CD4-positive, alpha-beta T cell treated with Interleukin-17A for 4 hours (primary cell): ENCODE results near the gene LACRT.
A peak's percentile ranks its signal among the peaks of the same experiment; 100 is the strongest.
"Not testable (repeated sequence)": the region's sequence is repeated elsewhere in the genome, so short reads cannot be mapped to it uniquely, and the experiment has no call there.

Experiments
- DNase-seq: peaks from one replicate; pipeline ENCODE4 v3.0.0-alpha.2; 2020; ENCODE audit warnings: mixed read lengths

Gene LACRT, protein sequence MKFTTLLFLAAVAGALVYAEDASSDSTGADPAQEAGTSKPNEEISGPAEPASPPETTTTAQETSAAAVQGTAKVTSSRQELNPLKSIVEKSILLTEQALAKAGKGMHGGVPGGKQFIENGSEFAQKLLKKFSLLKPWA

GRCh38 chr12:54634795-54635194 is at the start of gene LACRT:
TSS of gene LACRT (minus strand) at chr12:54634895. CDS start at chr12:54634841, 54 bp downstream.
- no peak for DNase-seq

- DNase-seq: no peak
Measured at GRCh38 chr12:54683398-54683797, 48.7 kb upstream of the LACRT start.

DNA sequence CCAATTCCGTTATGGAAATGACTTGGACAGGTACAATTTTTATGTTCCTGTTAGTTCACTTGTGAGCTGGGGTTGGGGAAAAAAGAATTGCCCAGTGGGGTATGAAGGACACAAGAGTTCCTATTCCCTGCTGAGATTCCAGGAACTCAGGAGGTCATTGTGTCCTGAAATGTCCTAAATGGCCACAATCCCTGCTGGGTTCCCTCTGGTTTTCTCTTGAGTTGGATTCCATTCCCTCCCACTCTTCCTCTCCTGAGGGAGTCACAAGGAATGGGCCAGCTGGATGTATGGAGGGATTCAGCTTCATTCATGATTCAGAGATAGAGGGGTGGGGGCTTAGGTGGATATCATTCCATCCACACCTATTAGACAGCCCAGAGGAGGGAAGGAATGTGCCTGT is 48.0 kb upstream of the LACRT start:
- DNase-seq: no peak

DNA sequence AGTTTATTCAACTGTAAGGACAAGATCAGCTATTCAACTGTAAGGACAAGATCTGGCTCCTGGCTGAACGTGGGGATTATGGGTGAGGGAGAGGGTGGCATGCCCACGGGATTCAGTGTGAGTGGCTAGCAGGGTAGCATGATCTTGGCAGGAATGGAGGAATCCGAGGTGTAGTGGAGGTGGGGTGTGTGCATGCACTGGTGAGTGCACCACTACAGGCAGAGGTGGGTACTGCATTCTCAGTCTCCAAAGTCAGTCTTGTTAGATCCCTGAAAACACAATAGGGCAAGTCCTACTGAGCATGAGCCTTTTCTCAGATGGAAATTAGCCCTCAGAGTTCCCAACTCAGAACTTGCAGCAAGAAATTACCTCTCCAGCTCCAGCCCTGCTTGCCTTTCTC is 45.7 kb upstream of the LACRT start:
- DNase-seq: peak; percentile 12

DNA sequence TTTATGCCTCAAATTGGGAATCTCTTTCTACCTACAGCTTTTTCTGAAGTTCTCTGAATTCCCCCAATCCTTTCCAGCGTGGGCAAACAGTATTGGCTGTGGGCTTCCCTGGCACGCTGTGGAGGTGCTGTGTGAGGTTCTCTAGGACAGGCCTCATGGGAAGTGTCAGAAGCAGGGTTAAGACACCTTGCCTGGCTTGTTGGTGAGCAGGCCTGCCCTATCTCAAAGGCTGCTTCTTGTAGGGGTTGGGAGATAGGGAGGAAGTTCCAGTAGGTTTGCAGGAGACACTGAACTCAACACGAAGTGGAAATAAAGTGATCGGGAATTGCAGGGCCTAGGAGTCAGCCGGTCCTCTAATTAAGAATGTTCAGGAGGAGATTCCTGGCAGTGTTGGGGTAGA is 43.4 kb upstream of the LACRT start:
- DNase-seq: no peak

DNA sequence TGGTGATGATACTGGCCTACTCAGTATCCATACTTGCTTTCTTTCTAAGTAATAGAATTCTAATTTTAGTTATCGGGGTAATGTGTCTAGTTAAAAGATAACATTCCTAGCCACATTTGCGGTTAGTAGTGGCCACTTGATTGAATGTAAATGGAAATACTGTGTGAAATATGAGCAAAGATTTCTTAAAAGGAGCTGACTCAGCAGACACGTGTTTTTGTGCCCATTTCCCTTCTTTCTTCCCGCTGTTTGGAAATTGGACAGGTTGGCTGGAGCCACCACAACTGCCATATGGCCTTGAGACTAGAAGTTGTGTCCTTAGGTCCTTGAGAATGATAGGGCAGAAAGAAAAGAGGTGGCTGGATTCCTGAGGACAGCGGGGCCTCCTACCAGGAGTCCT is 33.2 kb upstream of the LACRT start:
- no peak for DNase-seq

GRCh38 chr12:54666008-54666407 is 31.3 kb upstream of the LACRT start:
- no peak for DNase-seq

DNA sequence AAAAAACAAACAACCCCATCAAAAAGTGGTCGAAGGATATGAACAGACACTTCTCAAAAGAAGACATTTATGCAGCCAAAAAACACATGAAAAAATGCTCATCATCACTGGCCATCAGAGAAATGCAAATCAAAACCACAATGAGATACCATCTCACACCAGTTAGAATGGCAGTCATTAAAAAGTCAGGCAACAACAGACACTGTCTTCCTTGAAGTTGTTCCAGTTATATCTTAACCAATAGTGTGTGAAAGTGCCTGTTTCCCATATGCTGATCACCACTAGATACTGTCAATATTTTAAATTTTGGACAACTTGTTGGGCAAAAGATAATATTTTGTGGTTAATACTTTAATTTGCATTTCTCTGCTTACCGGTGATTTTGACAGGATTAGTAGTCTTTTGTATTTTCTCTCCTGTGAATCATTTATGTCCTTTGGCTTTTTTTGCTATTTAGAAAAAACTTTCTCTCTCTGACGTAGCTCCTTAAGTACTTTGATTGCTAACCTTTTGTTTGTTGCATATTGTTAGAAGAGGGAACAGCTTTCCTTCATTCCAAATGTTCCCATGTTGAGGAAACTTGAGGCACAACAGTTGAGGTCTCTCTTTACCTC is 30.4 kb upstream of the LACRT start:
- not testable (repeated sequence) for DNase-seq

DNA sequence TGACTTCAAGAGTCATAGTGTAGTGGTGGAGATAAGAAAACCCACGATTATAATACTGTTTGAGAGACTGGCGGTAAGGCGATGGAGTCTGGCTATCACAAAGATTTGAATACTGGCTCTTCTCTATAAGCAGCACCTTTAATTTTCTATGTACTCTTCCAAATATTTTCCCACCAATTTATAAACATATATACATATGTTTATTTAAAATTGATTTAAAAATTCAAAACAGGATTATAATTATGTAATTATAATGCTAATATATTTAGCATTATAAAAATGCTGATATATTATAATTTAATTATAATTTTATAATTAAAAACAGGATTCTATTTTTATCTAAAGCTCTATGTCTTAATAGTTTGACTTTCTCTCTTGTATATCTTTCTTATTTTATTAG is 28.9 kb upstream of the LACRT start:
- DNase-seq: no peak

DNA sequence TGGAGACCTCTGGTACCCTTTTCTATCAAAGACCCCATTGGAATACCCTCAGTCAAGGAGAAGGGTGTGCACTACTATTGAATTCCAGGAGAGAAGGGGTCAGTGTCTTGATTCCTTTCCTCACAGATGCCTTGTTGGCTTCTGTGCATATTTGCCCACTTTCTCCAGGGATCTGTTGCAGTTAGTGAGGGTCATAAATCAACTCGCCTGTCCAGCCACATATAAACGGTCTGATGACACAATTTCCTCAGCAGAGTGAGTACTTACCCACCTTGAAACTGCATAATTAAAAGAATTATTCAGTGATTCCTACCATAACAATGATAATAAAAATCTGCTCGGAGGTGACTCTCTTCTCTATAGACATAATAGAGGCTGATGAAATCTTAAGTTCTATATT is 27.3 kb upstream of the LACRT start:
- no peak for DNase-seq

DNA sequence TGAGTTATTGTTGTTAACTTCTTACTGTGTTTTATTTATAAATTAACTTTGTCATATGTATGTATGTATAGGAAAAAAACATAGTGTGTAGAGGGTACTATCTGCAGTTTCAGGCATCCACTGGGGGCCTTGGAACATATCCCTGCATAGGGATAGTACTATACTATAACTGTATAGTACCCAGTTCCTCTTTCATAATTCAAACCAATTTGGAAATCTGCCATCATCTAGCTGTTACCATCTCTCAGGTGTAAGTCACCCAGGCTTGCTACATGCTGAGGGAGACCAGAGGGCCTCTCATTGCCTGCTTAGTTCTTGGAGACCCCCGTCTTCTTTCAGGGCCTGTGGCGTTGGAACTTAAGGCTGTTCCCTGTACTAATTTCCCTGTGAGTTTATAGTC is 26.4 kb upstream of the LACRT start:
- DNase-seq: no peak

- no peak for DNase-seq
Measured at GRCh38 chr12:54660320-54660962, 25.7 kb upstream of the LACRT start.

GRCh38 chr12:54658306-54659264 is 23.9 kb upstream of the LACRT start:
- DNase-seq: peak; percentile 45

DNA sequence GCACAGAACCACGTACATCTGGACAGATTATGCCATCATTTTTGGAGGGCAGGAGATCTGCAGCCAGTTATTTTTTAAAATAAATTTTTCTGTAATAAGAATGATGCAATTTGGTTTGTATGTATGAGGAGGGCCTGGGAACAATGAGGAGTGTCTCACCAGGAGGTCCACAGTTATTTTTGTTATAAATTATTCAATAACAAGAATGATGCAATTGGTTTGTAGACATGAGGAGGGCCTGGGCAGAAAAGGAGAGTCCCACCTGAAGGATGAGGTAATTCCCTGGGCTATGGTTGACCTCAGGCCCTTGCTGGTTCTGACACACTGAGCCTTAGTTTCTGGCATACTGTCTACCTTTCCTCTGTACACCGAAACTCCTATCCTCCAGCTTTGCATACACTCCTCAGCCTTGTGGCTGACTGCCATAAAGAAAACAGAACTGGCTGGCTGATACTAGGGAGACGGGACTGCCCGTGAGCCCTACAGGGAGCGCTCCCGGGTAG is 22.5 kb upstream of the LACRT start:
- no peak for DNase-seq

DNA sequence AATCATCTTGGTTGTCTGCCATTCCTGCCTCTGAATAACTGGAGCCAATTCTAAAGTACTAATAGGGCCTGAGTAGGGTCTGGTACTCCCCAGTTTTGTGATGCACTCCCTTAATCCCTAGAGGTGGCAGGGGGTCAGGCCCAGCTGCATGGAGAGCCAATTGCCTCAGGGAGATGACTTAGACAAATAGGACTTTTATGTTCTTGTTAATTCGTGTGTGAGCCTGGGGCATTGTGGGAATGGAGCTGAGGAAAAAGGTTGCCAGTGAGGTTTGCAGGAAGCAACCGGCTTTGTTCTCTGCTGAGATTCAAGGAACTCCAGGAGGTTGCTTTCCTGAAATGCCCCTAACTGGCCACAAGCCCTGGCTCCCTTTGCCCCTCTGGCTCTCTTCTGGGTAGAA is 20.2 kb upstream of the LACRT start:
- no peak for DNase-seq

- no peak for DNase-seq
Measured at GRCh38 chr12:54653025-54653424, 18.3 kb upstream of the LACRT start.

DNA sequence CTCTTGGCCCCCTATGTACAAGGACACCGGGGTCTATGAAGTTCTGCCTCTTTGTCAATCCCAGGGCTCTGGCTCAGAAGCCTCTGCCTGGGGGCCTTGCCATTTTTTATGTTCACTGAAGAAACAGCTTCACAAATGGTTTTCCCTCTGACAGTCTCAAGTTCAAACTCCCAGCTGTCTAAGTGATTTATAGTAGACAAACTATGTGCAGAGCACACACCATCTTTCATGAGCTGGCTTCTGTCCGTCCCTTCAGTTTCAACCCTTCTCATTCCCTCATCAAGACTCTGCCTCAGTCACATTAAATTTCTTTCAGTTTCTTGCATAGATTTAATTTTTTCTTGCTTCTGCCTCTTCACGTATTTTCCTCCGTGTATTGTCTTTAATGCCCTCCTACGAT is 16.2 kb upstream of the LACRT start:
- DNase-seq: no peak

GRCh38 chr12:54650409-54650808 is 15.7 kb upstream of the LACRT start:
- no peak for DNase-seq

GRCh38 chr12:54649825-54650224 is 15.1 kb upstream of the LACRT start:
- DNase-seq: no peak

DNA sequence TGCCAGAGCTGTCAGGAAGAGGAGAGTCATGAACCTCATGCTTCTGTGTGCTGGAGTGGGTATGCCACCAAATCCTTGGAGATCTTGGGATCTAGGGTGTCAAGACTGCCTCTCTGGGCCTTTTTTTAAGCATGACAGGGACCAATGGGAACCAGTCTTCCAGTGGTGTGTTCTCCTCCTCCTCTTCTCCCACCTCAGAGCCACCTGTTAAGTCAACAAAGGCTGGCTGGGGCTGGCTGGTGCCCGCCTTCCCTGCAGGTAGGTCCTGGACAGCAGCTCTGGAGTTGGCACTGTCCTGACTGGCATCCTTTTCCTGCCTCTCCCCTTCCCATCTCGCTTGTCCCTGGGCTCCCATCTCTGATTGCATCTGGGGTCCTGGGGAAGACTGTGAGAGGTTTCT is 13.6 kb upstream of the LACRT start, which contains the start of gene DCD:
TSS of gene DCD (minus strand) at position 101 of the 400 bp plus-strand sequence. CDS start at position 39, 62 bp downstream.
- no peak for DNase-seq

DNA sequence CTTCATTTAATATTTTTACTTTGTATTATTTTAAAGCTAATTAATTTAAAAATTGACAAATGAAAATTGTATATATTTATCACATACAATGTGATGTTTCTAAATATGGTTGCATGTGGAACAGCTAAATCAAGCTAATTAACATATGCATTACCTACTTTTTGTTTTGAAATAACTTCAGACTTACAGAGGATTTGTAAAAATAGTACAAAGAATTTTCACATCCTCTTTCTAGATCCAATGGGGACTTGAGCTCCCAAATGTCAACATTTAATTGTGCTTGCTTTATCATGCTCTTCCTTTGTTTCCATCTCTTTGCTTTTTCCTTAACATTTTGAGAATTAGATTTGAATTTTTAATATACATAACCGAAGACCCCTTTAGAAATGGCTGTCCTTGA is 6.9 kb upstream of the LACRT start:
- no peak for DNase-seq

GRCh38 chr12:54641089-54641488 is 6.4 kb upstream of the LACRT start:
- no peak for DNase-seq

- not testable (repeated sequence) for DNase-seq
Measured at GRCh38 chr12:54639112-54639511, 4.4 kb upstream of the LACRT start.
